DOHH2 (cell line): ENCODE data around the gene ZNRF3.

ENCODE experiments used
- CTCF ChIP-seq: fragments of 200-600 bp; sonication (generic); IDR thresholded peaks from one replicate; pipeline ENCODE4 v1.5.1; 2014; ENCODE audit warnings: antibody characterized with exemption, mild to moderate bottlenecking, low read depth, low read length; ENCODE audit not compliant: poor library complexity, severe bottlenecking
- EZH2phosphoT487 ChIP-seq: fragments of 200-600 bp; sonication (generic); IDR thresholded peaks from 2 replicates; pipeline ENCODE4 v1.6.1; 2017; ENCODE audit warnings: borderline replicate concordance, mild to moderate bottlenecking, antibody characterized with exemption, low read length, moderate library complexity, mixed read lengths

GRCh38 chr22:28938286-28938833, 55.0 kb downstream of the ZNRF3 start:
- TF ChIP-seq CTCF = no peak
- TF ChIP-seq EZH2phosphoT487 = no peak
